Activated CD8-positive, alpha-beta memory T cell treated with anti-CD3 and anti-CD28 coated beads, Interleukin-2, amount 10 ng/mL, durations not matched to agents 7 days and 5 days (primary cell): Measurements from ENCODE around the gene S100A1. TPM values are rescaled to one million over a fixed set of nuclear protein-coding genes. Genes with fewer than 3 reads are reported as not detected.
"Not testable (repeated sequence)": the region's sequence is repeated elsewhere in the genome, so short reads cannot be mapped to it uniquely, and the experiment has no call there.

Experiments used
- ATAC-seq: fragments of 150-1000 bp; cut with Tn5 transposase; one replicate; pipeline ENCODE4 v1.10.0; 2021; ENCODE audit warnings: moderate library complexity
- CTCF ChIA-PET: fragments of 350-600 bp; sonication (Branson Sonifier 250); formaldehyde crosslinking; loops from one replicate; lab custom pipeline; 2021; ENCODE audit warnings: antibody characterized with exemption; lab: Charles Lee
- DNase-seq: peaks from one replicate; pipeline ENCODE4 v3.0.0-alpha.2; 2020
- H3K27ac Mint-ChIP-seq: one replicate; pipeline ENCODE4 v1.8.0; 2021; ENCODE audit warnings: mild to moderate bottlenecking, mixed read lengths
- H3K27me3 Mint-ChIP-seq: one replicate; pipeline ENCODE4 v1.8.0; 2021; ENCODE audit warnings: mixed read lengths
- H3K36me3 Mint-ChIP-seq: one replicate; pipeline ENCODE4 v1.8.0; 2021; ENCODE audit warnings: mild to moderate bottlenecking, mixed read lengths
- H3K4me1 Mint-ChIP-seq: one replicate; pipeline ENCODE4 v1.8.0; 2021; ENCODE audit warnings: mixed read lengths
- H3K4me3 Mint-ChIP-seq: one replicate; pipeline ENCODE4 v1.8.0; 2021; ENCODE audit warnings: mild to moderate bottlenecking, moderate library complexity, mixed read lengths
- H3K9me3 Mint-ChIP-seq: one replicate; pipeline ENCODE4 v1.8.0; 2022; ENCODE audit warnings: low read depth, mixed read lengths
- total RNA-seq, 2 experiments: library from RNA; stranded (reverse); gene quantifications; one replicate each; pipeline ENCODE4 v1.2.3, GENCODE V29; 2021

The S100A1 gene
- total RNA-seq, 2 experiments from 2014 or later: not detected

- Mint-ChIP-seq H3K27ac (no peak overlapping the region), H3K4me3 (no peak overlapping the region), H3K27me3 (no peaks in the 10 kb centered on the region), H3K4me1 (peaks cover 9% of the 10 kb centered on the region), H3K9me3 (no peaks in the 10 kb centered on the region), H3K36me3 (no peaks in the 10 kb centered on the region)
- DNase-seq (no peak), ATAC-seq (no peak)
- CTCF ChIA-PET: interaction anchor here (0.7 kb wide), 1 partner anchor 19 kb away, joined by 3 read pairs; the partner anchor contains the start of gene CHTOP
These were observed 24.7 kb downstream of the S100A1 start for GRCh38 chr1:153652805-153653500.

- Mint-ChIP-seq H3K4me1 (peaks cover 13% of the 10 kb centered on the region), H3K36me3 (peaks cover 2% of the 10 kb centered on the region), H3K27me3 (no peaks in the 10 kb centered on the region), H3K4me3 (no peak overlapping the region), H3K27ac (no peak overlapping the region), H3K9me3 (no peaks in the 10 kb centered on the region)
- CTCF ChIA-PET: interaction anchor here (1.9 kb wide), 1 partner anchor 12 kb away, joined by 6 read pairs; no protein-coding TSS in a partner anchor
- no peak for DNase-seq
- no peak for ATAC-seq
These were observed 27.1 kb downstream of the S100A1 start for GRCh38 chr1:153655333-153655732.

- Mint-ChIP-seq H3K27ac (peak within 1 kb of the TSS; percentile 87), H3K27me3 (no peaks in the 10 kb centered on the region), H3K4me1 (peaks cover 14% of the 10 kb centered on the region), H3K36me3 (peaks cover 21% of the 10 kb centered on the region), H3K4me3 (peak within 1 kb of the TSS; percentile 83), H3K9me3 (no peaks in the 10 kb centered on the region)
- ATAC-seq (peak; percentile 98), DNase-seq (peak; percentile 95)
- CTCF ChIA-PET: interaction anchor here (0.6 to 2.1 kb wide), 6 partner anchors 8 to 328 kb away, joined by 3 to 13 read pairs (median 4); partner anchors contain the start of gene ILF2
These were observed 30.4 kb downstream of the S100A1 start, which contains the start of gene SNAPIN for GRCh38 chr1:153658400-153659174. SNAPIN (plus strand) TSS chr1:153658703; CDS start chr1:153658744, 41 bp downstream.

GRCh38 chr1:153659175-153659534 lies 30.9 kb downstream of the S100A1 start:
- Mint-ChIP-seq H3K4me1 (peaks cover 14% of the 10 kb centered on the region), H3K4me3 (peak overlapping the region; percentile 83), H3K36me3 (peaks cover 25% of the 10 kb centered on the region), H3K27ac (peak overlapping the region; percentile 87), H3K9me3 (no peaks in the 10 kb centered on the region), H3K27me3 (no peaks in the 10 kb centered on the region)
- CTCF ChIA-PET: interaction anchor here (1.2 to 2.1 kb wide), 3 partner anchors 11 to 148 kb away, joined by 5 to 13 read pairs (median 5); partner anchors contain the start of gene ILF2
- ATAC-seq (no peak), DNase-seq (no peak)

GRCh38 chr1:153659656-153660055 lies 31.4 kb downstream of the S100A1 start:
- Mint-ChIP-seq H3K9me3 (no peaks in the 10 kb centered on the region), H3K4me1 (peaks cover 14% of the 10 kb centered on the region), H3K4me3 (peak overlapping the region; percentile 83), H3K27ac (peak overlapping the region; percentile 87), H3K27me3 (no peaks in the 10 kb centered on the region), H3K36me3 (peaks cover 28% of the 10 kb centered on the region)
- ATAC-seq (no peak), DNase-seq (no peak)
- CTCF ChIA-PET: interaction anchor here (1.2 to 2.1 kb wide), 3 partner anchors 11 to 149 kb away, joined by 5 to 13 read pairs (median 5); partner anchors contain the start of gene ILF2

GRCh38 chr1:153661111-153661708 lies 33.0 kb downstream of the S100A1 start:
- H3K36me3 Mint-ChIP-seq: peaks cover 40% of the 10 kb centered on the region
- no peaks in the 10 kb centered on the region for H3K27me3 Mint-ChIP-seq
- no peak overlapping the region for H3K4me3 Mint-ChIP-seq
- H3K27ac Mint-ChIP-seq: peak overlapping the region; percentile 22
- DNase-seq: no peak
- H3K4me1 Mint-ChIP-seq: peaks cover 14% of the 10 kb centered on the region
- CTCF ChIA-PET: interaction anchor here (0.9 to 1.2 kb wide), 2 partner anchors 9 to 18 kb away, joined by 3 read pairs; no protein-coding TSS in a partner anchor
- no peaks in the 10 kb centered on the region for H3K9me3 Mint-ChIP-seq
- no peak for ATAC-seq

GRCh38 chr1:153662269-153662668 lies 34.0 kb downstream of the S100A1 start:
- no peaks in the 10 kb centered on the region for H3K9me3 Mint-ChIP-seq
- H3K4me1 Mint-ChIP-seq: peaks cover 16% of the 10 kb centered on the region
- H3K27ac Mint-ChIP-seq: peak overlapping the region; percentile 58
- no peak for DNase-seq
- CTCF ChIA-PET: no interaction called here
- H3K4me3 Mint-ChIP-seq: no peak overlapping the region
- peaks cover 48% of the 10 kb centered on the region for H3K36me3 Mint-ChIP-seq
- no peak for ATAC-seq
- H3K27me3 Mint-ChIP-seq: no peaks in the 10 kb centered on the region

GRCh38 chr1:153663211-153663610 lies 35.0 kb downstream of the S100A1 start:
- no peak for ATAC-seq
- CTCF ChIA-PET: interaction anchor here (1.0 kb wide), 1 partner anchor 14 kb away, joined by 3 read pairs; no protein-coding TSS in a partner anchor
- Mint-ChIP-seq H3K4me1 (peaks cover 22% of the 10 kb centered on the region), H3K4me3 (no peak overlapping the region), H3K36me3 (peaks cover 58% of the 10 kb centered on the region), H3K9me3 (no peaks in the 10 kb centered on the region), H3K27me3 (no peaks in the 10 kb centered on the region), H3K27ac (no peak overlapping the region)
- no peak for DNase-seq

- H3K4me1 Mint-ChIP-seq: peaks cover 34% of the 10 kb centered on the region
- DNase-seq (no peak), ATAC-seq (no peak)
- CTCF ChIA-PET: interaction anchor here (0.6 to 1.5 kb wide), 3 partner anchors 9 to 156 kb away, joined by 3 read pairs; partner anchors contain the start of gene SNAPIN
- peaks cover 65% of the 10 kb centered on the region for H3K36me3 Mint-ChIP-seq
- H3K4me3 Mint-ChIP-seq: no peak overlapping the region
- no peak overlapping the region for H3K27ac Mint-ChIP-seq
- H3K9me3 Mint-ChIP-seq: no peaks in the 10 kb centered on the region
- H3K27me3 Mint-ChIP-seq: no peaks in the 10 kb centered on the region
These were observed 39.2 kb downstream of the S100A1 start for GRCh38 chr1:153667439-153667838.

GRCh38 chr1:153668672-153669071 lies 40.4 kb downstream of the S100A1 start:
- not testable (repeated sequence) for ATAC-seq, DNase-seq, H3K9me3 Mint-ChIP-seq, H3K27me3 Mint-ChIP-seq
- Mint-ChIP-seq H3K4me3 (peak overlapping the region; percentile 31), H3K36me3 (peaks cover 58% of the 10 kb centered on the region), H3K4me1 (peaks cover 34% of the 10 kb centered on the region), H3K27ac (peak overlapping the region; percentile 7)
- CTCF ChIA-PET: interaction anchor here (3.5 kb wide), 1 partner anchor 10 kb away, joined by 13 read pairs; the partner anchor contains the start of gene SNAPIN

GRCh38 chr1:153669606-153670005 lies 41.4 kb downstream of the S100A1 start:
- Mint-ChIP-seq H3K27ac (no peak overlapping the region), H3K9me3 (no peaks in the 10 kb centered on the region), H3K27me3 (no peaks in the 10 kb centered on the region), H3K36me3 (peaks cover 52% of the 10 kb centered on the region), H3K4me1 (peaks cover 34% of the 10 kb centered on the region), H3K4me3 (no peak overlapping the region)
- ATAC-seq (no peak), DNase-seq (no peak)
- CTCF ChIA-PET: interaction anchor here (3.5 kb wide), 1 partner anchor 11 kb away, joined by 13 read pairs; the partner anchor contains the start of gene SNAPIN

GRCh38 chr1:153670257-153670858 lies 42.1 kb downstream of the S100A1 start:
- Mint-ChIP-seq H3K36me3 (peaks cover 44% of the 10 kb centered on the region), H3K9me3 (no peaks in the 10 kb centered on the region), H3K4me3 (no peak overlapping the region), H3K27ac (no peak overlapping the region), H3K4me1 (peaks cover 34% of the 10 kb centered on the region), H3K27me3 (no peaks in the 10 kb centered on the region)
- CTCF ChIA-PET: interaction anchor here (0.6 to 3.5 kb wide), 4 partner anchors 9 to 316 kb away, joined by 3 to 13 read pairs (median 7); partner anchors contain the start of genes RAB13, SLC27A3 and SNAPIN
- ATAC-seq (peak; percentile 1), DNase-seq (no peak)
